Parathyroid adenoma (tissue), 2 donors: ENCODE results near the gene TPX2.
"Not testable (repeated sequence)": the region's sequence is repeated elsewhere in the genome, so short reads cannot be mapped to it uniquely, and the experiment has no call there.

Experiments used
- H2AFZ ChIP-seq: fragments of 300-600 bp; sonication (generic); one replicate; pipeline ENCODE4 v1.7.0; 2017; ENCODE audit warnings: antibody characterized with exemption, mild to moderate bottlenecking
- H3K27ac ChIP-seq: fragments of 300-600 bp; sonication (generic); one replicate; pipeline ENCODE4 v1.7.0; 2017
- H3K27me3 ChIP-seq: fragments of 300-600 bp; sonication (generic); one replicate; pipeline ENCODE4 v1.7.0; 2017; ENCODE audit warnings: low read length; ENCODE audit not compliant: control insufficient read depth, insufficient read depth
- H3K36me3 ChIP-seq: fragments of 300-600 bp; sonication (generic); one replicate; pipeline ENCODE4 v1.7.0; 2017; ENCODE audit warnings: low read length; ENCODE audit not compliant: control insufficient read depth, insufficient read depth
- H3K4me1 ChIP-seq: fragments of 300-600 bp; sonication (generic); one replicate; pipeline ENCODE4 v1.7.0; 2017; ENCODE audit warnings: control low read depth
- H3K4me2 ChIP-seq: fragments of 300-600 bp; sonication (generic); one replicate; pipeline ENCODE4 v1.7.0; 2017; ENCODE audit warnings: low read length
- H3K4me3 ChIP-seq: fragments of 300-600 bp; sonication (generic); one replicate; pipeline ENCODE4 v1.7.0; 2017; ENCODE audit warnings: low read depth, low read length
- H3K79me2 ChIP-seq: fragments of 300-600 bp; sonication (generic); one replicate; pipeline ENCODE4 v1.7.0; 2017; ENCODE audit warnings: control low read depth
- H3K9ac ChIP-seq: fragments of 300-600 bp; sonication (generic); one replicate; pipeline ENCODE4 v1.7.0; 2017; ENCODE audit warnings: mild to moderate bottlenecking
- H3K9me3 ChIP-seq: fragments of 300-600 bp; sonication (generic); one replicate; pipeline ENCODE4 v1.7.0; 2017; ENCODE audit warnings: low read length; ENCODE audit not compliant: control insufficient read depth
- TF ChIP-seq, protein P1 (sequence below): fragments of 300-600 bp; sonication (generic); IDR thresholded peaks from one replicate; pipeline ENCODE4 v1.7.0; 2017; ENCODE audit warnings: antibody characterized with exemption, mild to moderate bottlenecking
- donor health status: primary hyperparathyroidism.

TPX2 gene

DNA sequence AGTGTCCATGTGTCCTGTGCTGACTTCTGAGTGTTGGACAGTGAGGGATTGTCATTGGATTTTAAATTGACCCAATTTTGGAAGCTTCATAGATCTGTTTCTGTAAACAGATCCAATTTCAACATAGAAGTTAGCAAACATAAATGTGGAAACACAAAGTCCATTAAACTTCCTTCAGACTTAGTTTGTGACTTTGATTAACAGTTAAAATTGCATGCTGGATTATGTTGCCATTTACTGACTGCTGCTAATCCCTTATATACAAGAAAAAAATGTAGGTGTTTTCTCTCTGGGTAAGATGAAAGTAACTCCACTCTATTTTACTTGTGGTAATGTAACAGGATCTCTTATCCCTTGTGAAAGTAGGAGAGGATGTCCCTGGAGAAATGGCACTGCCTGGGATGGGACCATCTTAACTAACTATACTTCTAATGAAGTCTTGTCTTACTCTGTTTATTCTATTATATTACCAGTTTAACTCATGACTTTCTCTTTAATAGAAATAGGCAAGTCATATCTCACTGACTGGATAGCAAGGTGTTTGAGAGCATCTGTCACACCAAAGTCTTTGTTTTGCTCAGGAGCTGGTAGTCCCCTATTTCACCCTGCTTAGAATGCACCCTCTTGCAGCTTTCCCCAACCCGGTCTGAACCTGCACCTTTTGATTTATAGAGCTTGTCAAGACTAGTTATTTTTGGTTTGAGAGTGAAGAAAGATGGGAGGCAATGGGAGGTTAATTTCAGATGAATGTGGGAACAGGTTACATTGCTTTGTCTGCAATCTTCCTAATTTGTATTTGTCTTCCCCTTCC, 7.2 kb downstream of the TPX2 start:
- H3K79me2 ChIP-seq = no peaks in the 10 kb centered on the region
- H3K4me1 ChIP-seq = no peaks in the 10 kb centered on the region
- H3K9ac ChIP-seq = no peak overlapping the region
- no peaks in the 10 kb centered on the region for H3K27me3 ChIP-seq
- H3K9me3 ChIP-seq = no peaks in the 10 kb centered on the region
- H2AFZ ChIP-seq = no peak overlapping the region
- H3K27ac ChIP-seq = no peak overlapping the region
- H3K4me2 ChIP-seq = no peak overlapping the region
- no peaks in the 10 kb centered on the region for H3K36me3 ChIP-seq
- TF ChIP-seq, protein P1, sequence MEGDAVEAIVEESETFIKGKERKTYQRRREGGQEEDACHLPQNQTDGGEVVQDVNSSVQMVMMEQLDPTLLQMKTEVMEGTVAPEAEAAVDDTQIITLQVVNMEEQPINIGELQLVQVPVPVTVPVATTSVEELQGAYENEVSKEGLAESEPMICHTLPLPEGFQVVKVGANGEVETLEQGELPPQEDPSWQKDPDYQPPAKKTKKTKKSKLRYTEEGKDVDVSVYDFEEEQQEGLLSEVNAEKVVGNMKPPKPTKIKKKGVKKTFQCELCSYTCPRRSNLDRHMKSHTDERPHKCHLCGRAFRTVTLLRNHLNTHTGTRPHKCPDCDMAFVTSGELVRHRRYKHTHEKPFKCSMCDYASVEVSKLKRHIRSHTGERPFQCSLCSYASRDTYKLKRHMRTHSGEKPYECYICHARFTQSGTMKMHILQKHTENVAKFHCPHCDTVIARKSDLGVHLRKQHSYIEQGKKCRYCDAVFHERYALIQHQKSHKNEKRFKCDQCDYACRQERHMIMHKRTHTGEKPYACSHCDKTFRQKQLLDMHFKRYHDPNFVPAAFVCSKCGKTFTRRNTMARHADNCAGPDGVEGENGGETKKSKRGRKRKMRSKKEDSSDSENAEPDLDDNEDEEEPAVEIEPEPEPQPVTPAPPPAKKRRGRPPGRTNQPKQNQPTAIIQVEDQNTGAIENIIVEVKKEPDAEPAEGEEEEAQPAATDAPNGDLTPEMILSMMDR = no peak
- no peak overlapping the region for H3K4me3 ChIP-seq

- not testable (repeated sequence) for H3K4me2 ChIP-seq, H3K9ac ChIP-seq, H3K9me3 ChIP-seq, H3K79me2 ChIP-seq, H3K4me1 ChIP-seq, H3K27ac ChIP-seq, H3K36me3 ChIP-seq, H3K4me3 ChIP-seq, H3K27me3 ChIP-seq
- H2AFZ ChIP-seq = peak overlapping the region; percentile 17
Measured at GRCh38 chr20:31747028-31747427, 7.9 kb downstream of the TPX2 start.

GRCh38 chr20:31747640-31748039, 8.6 kb downstream of the TPX2 start:
- no peaks in the 10 kb centered on the region for H3K27me3 ChIP-seq
- no peak overlapping the region for H2AFZ ChIP-seq
- no peak overlapping the region for H3K4me3 ChIP-seq
- no peaks in the 10 kb centered on the region for H3K79me2 ChIP-seq
- H3K27ac ChIP-seq = no peak overlapping the region
- no peak overlapping the region for H3K9ac ChIP-seq
- no peak overlapping the region for H3K4me2 ChIP-seq
- H3K4me1 ChIP-seq = no peaks in the 10 kb centered on the region
- TF ChIP-seq, protein P1 = no peak
- H3K36me3 ChIP-seq = no peaks in the 10 kb centered on the region
- H3K9me3 ChIP-seq = no peaks in the 10 kb centered on the region

GRCh38 chr20:31749223-31749622, 10.1 kb downstream of the TPX2 start:
- no peaks in the 10 kb centered on the region for H3K4me1 ChIP-seq
- TF ChIP-seq, protein P1 = no peak
- no peak overlapping the region for H3K27ac ChIP-seq
- H3K9ac ChIP-seq = no peak overlapping the region
- no peaks in the 10 kb centered on the region for H3K9me3 ChIP-seq
- no peaks in the 10 kb centered on the region for H3K79me2 ChIP-seq
- no peaks in the 10 kb centered on the region for H3K36me3 ChIP-seq
- H3K27me3 ChIP-seq = no peaks in the 10 kb centered on the region
- no peak overlapping the region for H2AFZ ChIP-seq
- H3K4me3 ChIP-seq = no peak overlapping the region
- no peak overlapping the region for H3K4me2 ChIP-seq

GRCh38 chr20:31751126-31751525, 12.0 kb downstream of the TPX2 start:
- no peaks in the 10 kb centered on the region for H3K36me3 ChIP-seq
- H3K4me1 ChIP-seq = no peaks in the 10 kb centered on the region
- H3K4me2 ChIP-seq = no peak overlapping the region
- no peak overlapping the region for H2AFZ ChIP-seq
- H3K9ac ChIP-seq = no peak overlapping the region
- H3K4me3 ChIP-seq = no peak overlapping the region
- peaks cover 4% of the 10 kb centered on the region for H3K79me2 ChIP-seq
- no peak overlapping the region for H3K27ac ChIP-seq
- no peaks in the 10 kb centered on the region for H3K27me3 ChIP-seq
- no peaks in the 10 kb centered on the region for H3K9me3 ChIP-seq
- TF ChIP-seq, protein P1 = no peak
